ENCODE measurements around the gene FAM186B.
"Not testable (repeated sequence)": the region's sequence is repeated elsewhere in the genome, so short reads cannot be mapped to it uniquely, and the experiment has no call there.

The FAM186B gene

GRCh38 chr12:49635656-49636055 is 30.2 kb upstream of the FAM186B start:
- no peak for DNase-seq (ENCODE audit: low read depth)

GRCh38 chr12:49635036-49635435 is 29.6 kb upstream of the FAM186B start:
- no peak for DNase-seq (ENCODE audit: low read depth)

GRCh38 chr12:49633703-49634345 is 28.4 kb upstream of the FAM186B start:
- no peak for DNase-seq (ENCODE audit: low read depth)

GRCh38 chr12:49632986-49633702 is 27.7 kb upstream of the FAM186B start:
- DNase-seq (ENCODE audit: low read depth): no peak

GRCh38 chr12:49632401-49632800 is 27.0 kb upstream of the FAM186B start:
- DNase-seq (ENCODE audit: low read depth): no peak

GRCh38 chr12:49631336-49631907 is 26.0 kb upstream of the FAM186B start:
- no peak for DNase-seq (ENCODE audit: low read depth)

GRCh38 chr12:49627752-49628360 is 22.4 kb upstream of the FAM186B start:
- DNase-seq (ENCODE audit: low read depth): no peak

- DNase-seq (ENCODE audit: low read depth): no peak
Observed at GRCh38 chr12:49626836-49627235, 21.4 kb upstream of the FAM186B start.

- no peak for DNase-seq (ENCODE audit: low read depth)
Observed at GRCh38 chr12:49626169-49626835, 20.9 kb upstream of the FAM186B start.

- DNase-seq (ENCODE audit: low read depth): no peak
Observed at GRCh38 chr12:49624921-49625577, 19.6 kb upstream of the FAM186B start.

GRCh38 chr12:49623142-49623904 is 17.9 kb upstream of the FAM186B start, which contains the start of gene PRPF40B:
TSS of gene PRPF40B (plus strand) at chr12:49623561. CDS start at chr12:49623591, 30 bp downstream.
- no peak for DNase-seq (ENCODE audit: low read depth)

- peak; percentile 41 for DNase-seq (ENCODE audit: low read depth)
Observed at GRCh38 chr12:49622501-49623141, 17.2 kb upstream of the FAM186B start.

- DNase-seq (ENCODE audit: low read depth): no peak
Observed at GRCh38 chr12:49621651-49622500, 16.4 kb upstream of the FAM186B start.

GRCh38 chr12:49619286-49619685 is 13.8 kb upstream of the FAM186B start:
- no peak for DNase-seq (ENCODE audit: low read depth)

GRCh38 chr12:49618576-49618975 is 13.1 kb upstream of the FAM186B start:
- DNase-seq (ENCODE audit: low read depth): no peak

- no peak for DNase-seq (ENCODE audit: low read depth)
Observed at GRCh38 chr12:49616533-49617219, 11.2 kb upstream of the FAM186B start.

GRCh38 chr12:49615725-49616124 is 10.3 kb upstream of the FAM186B start:
- peak; percentile 27 for DNase-seq (ENCODE audit: low read depth)

- no peak for DNase-seq (ENCODE audit: low read depth)
Observed at GRCh38 chr12:49612210-49612609, 6.8 kb upstream of the FAM186B start.

GRCh38 chr12:49610785-49611184 is 5.3 kb upstream of the FAM186B start:
- not testable (repeated sequence) for DNase-seq (ENCODE audit: low read depth)

Data from HS-27A (cell line).